DND-41 (cell line): ENCODE data around the gene ITSN1.

Source experiments
- ATAC-seq: fragments of 200-7000 bp; cut with Tn5 transposase; 3 replicates; pipeline ENCODE4 v1.9.1; 2021; ENCODE audit warnings: low read depth; ENCODE audit not compliant: insufficient read depth
- DNase-seq: peaks from one replicate; pipeline ENCODE4 v3.0.0-alpha.2; 2020
- H2AFZ ChIP-seq: 2 replicates; pipeline ENCODE4 v1.6.0; 2012; ENCODE audit warnings: low read depth, low read length
- H3K27ac ChIP-seq: 2 replicates; pipeline ENCODE4 v1.5.1; 2012; ENCODE audit warnings: low read length, inconsistent platforms
- H3K27me3 ChIP-seq: fragments of 200-600 bp; sonication (generic); 2 replicates; pipeline ENCODE4 v1.6.0; 2012; ENCODE audit warnings: low read length, mild to moderate bottlenecking, inconsistent platforms; ENCODE audit not compliant: insufficient read depth, poor library complexity
- H3K36me3 ChIP-seq: 2 replicates; pipeline ENCODE4 v1.5.1; 2012; ENCODE audit warnings: low read length, inconsistent platforms; ENCODE audit not compliant: insufficient read depth
- H3K4me1 ChIP-seq: 2 replicates; pipeline ENCODE4 v1.5.1; 2012; ENCODE audit warnings: mild to moderate bottlenecking, low read length; ENCODE audit not compliant: insufficient read depth
- H3K4me2 ChIP-seq: 2 replicates; pipeline ENCODE4 v1.6.0; 2012; ENCODE audit warnings: mild to moderate bottlenecking, moderate library complexity, low read length, inconsistent platforms; ENCODE audit not compliant: insufficient read depth
- H3K4me3 ChIP-seq, 2 experiments: fragments of 200-600 bp in 1 of 2; shearing (Covaris generic) in 1 of 2; 2 replicates each; pipeline ENCODE4 v1.5.1; 2012 to 2016; ENCODE audit warnings: inconsistent platforms in 2 of 2, low read length in 2 of 2, mild to moderate bottlenecking in 2 of 2, low read depth in 1 of 2, moderate library complexity in 1 of 2
- H3K79me2 ChIP-seq: 2 replicates; pipeline ENCODE4 v1.6.0; 2012; ENCODE audit warnings: low read length, inconsistent platforms; ENCODE audit not compliant: insufficient read depth
- H3K9ac ChIP-seq: 2 replicates; pipeline ENCODE4 v1.6.0; 2012; ENCODE audit warnings: low read depth, mild to moderate bottlenecking, inconsistent platforms, low read length, moderate library complexity
- H3K9me3 ChIP-seq: 2 replicates; pipeline ENCODE4 v1.5.1; 2012; ENCODE audit warnings: low read length, moderate library complexity, mild to moderate bottlenecking, inconsistent platforms; ENCODE audit not compliant: insufficient read depth, severe bottlenecking
- H4K20me1 ChIP-seq: 2 replicates; pipeline ENCODE4 v1.6.0; 2012; ENCODE audit warnings: low read length; ENCODE audit not compliant: insufficient read depth
- EZH2 ChIP-seq: IDR thresholded peaks from 3 replicates; pipeline ENCODE4 v1.6.1; 2012; ENCODE audit warnings: borderline replicate concordance, low read depth, mild to moderate bottlenecking, moderate library complexity, low read length, inconsistent platforms; ENCODE audit not compliant: severe bottlenecking
- TF ChIP-seq, protein P1 (sequence below): IDR thresholded peaks from 2 replicates; pipeline ENCODE4 v1.5.1; 2012; ENCODE audit warnings: borderline replicate concordance, low read length, moderate library complexity, mild to moderate bottlenecking; ENCODE audit not compliant: poor library complexity, severe bottlenecking; ENCODE audit errors: extremely low read depth

The ITSN1 gene

DNA sequence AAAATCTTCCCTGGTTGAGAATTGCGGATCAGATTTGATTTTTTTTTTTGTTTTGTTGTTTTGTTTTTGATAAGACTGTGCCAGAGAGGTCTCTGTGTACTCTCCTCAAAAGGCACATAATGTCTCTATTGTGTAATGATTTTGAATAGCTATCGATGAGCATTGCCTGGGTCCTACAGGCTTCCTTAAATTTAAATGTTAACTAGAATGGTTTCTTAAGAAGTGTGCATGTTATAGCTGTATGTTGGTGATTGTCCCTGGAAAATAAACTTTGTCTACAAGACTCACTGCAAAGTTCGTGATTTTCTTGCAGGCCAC, 121.2 kb downstream of the ITSN1 start:
- Histone ChIP-seq H3K27ac (no peak overlapping the region), H3K36me3 (peaks cover 10% of the 10 kb centered on the region; the same call in 1 of the 2 replicates), H3K4me2 (no peak overlapping the region), H3K79me2 (no peaks in the 10 kb centered on the region), H4K20me1 (no peaks in the 10 kb centered on the region), H3K4me1 (no peaks in the 10 kb centered on the region), H3K27me3 (no peaks in the 10 kb centered on the region), H3K9me3 (no peaks in the 10 kb centered on the region), H3K4me3 (no peak overlapping the region), H3K9ac (no peak overlapping the region), H2AFZ (no peak overlapping the region)
- ATAC-seq, result no peak
- no peak for DNase-seq
- TF ChIP-seq EZH2, result no peak
- TF ChIP-seq, protein P1, sequence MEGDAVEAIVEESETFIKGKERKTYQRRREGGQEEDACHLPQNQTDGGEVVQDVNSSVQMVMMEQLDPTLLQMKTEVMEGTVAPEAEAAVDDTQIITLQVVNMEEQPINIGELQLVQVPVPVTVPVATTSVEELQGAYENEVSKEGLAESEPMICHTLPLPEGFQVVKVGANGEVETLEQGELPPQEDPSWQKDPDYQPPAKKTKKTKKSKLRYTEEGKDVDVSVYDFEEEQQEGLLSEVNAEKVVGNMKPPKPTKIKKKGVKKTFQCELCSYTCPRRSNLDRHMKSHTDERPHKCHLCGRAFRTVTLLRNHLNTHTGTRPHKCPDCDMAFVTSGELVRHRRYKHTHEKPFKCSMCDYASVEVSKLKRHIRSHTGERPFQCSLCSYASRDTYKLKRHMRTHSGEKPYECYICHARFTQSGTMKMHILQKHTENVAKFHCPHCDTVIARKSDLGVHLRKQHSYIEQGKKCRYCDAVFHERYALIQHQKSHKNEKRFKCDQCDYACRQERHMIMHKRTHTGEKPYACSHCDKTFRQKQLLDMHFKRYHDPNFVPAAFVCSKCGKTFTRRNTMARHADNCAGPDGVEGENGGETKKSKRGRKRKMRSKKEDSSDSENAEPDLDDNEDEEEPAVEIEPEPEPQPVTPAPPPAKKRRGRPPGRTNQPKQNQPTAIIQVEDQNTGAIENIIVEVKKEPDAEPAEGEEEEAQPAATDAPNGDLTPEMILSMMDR, result no peak

DNA sequence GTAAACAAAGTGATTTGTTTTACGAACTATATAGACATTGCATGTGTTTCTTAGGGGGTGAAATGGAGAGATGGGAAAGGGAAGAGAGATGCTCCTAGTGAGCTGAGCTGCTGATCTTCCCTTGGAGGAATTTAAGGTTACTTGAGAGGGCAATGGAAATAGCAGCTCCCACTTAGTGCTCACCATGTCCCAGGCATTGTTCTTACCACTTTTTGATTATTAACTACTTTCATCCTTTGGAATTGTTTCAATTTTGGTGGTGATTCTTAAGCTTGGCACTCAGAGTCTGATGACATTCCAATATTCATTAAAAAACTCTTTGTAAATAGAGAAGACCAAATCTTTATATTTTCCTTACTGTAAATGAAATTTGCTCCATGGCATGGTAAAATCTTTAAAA, 124.9 kb downstream of the ITSN1 start:
- DNase-seq (no peak), ATAC-seq (no peak)
- Histone ChIP-seq H2AFZ (no peak overlapping the region), H4K20me1 (no peaks in the 10 kb centered on the region), H3K27me3 (no peaks in the 10 kb centered on the region), H3K4me2 (no peak overlapping the region), H3K4me3 (no peak overlapping the region), H3K79me2 (no peaks in the 10 kb centered on the region), H3K36me3 (peaks cover 22% of the 10 kb centered on the region; the same call in 1 of the 2 replicates), H3K27ac (no peak overlapping the region), H3K4me1 (no peaks in the 10 kb centered on the region), H3K9me3 (no peaks in the 10 kb centered on the region), H3K9ac (no peak overlapping the region)
- TF ChIP-seq, protein P1, result no peak
- TF ChIP-seq EZH2, result no peak

DNA sequence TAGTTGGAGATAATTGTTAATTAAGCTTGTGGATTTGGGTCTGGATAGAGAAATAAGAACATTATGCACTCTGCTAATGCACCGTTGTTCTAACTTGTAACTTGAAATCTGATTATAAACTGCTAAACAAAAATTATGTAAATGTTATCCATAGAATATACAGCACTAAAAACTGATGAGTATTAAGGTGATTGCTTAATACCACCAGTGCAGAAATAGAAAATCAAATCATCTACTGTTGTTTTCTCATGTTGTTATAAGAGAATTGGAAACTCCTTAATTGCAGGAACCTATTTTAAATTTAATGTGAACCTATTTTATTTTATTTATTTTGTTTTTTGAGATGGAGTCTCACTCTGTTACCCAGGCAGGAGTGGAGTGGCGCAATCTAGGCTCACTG, 125.7 kb downstream of the ITSN1 start:
- ATAC-seq, result no peak
- no peak overlapping the region for H3K9ac ChIP-seq
- no peaks in the 10 kb centered on the region for H4K20me1 ChIP-seq
- no peaks in the 10 kb centered on the region for H3K79me2 ChIP-seq
- H3K4me3 ChIP-seq, result no peak overlapping the region
- H3K4me2 ChIP-seq, result no peak overlapping the region
- TF ChIP-seq EZH2, result no peak
- TF ChIP-seq, protein P1, result no peak
- H3K27ac ChIP-seq, result no peak overlapping the region
- no peaks in the 10 kb centered on the region for H3K27me3 ChIP-seq
- DNase-seq, result no peak
- no peaks in the 10 kb centered on the region for H3K9me3 ChIP-seq
- H3K4me1 ChIP-seq, result no peaks in the 10 kb centered on the region
- no peak overlapping the region for H2AFZ ChIP-seq
- H3K36me3 ChIP-seq, result peaks cover 24% of the 10 kb centered on the region; the same call in 1 of the 2 replicates

DNA sequence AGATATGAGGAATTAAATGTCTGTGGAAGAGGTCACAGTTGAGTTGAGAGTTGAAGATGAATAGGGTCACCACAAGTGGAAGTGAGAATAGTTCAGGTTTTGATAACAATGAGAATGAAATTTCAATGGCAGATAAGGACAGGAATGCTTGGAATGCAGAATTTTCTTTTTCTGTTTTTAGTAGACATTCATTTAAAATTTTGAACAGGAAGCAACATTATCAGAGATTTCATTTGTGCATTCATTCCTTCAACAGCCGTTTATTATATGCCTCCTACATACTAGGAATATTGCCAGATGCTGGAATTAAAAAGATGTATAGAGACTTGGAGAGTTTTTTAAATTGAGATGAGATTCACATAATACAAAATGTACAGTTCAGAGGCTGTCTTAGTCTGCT, 126.8 kb downstream of the ITSN1 start:
- no peak overlapping the region for H3K9ac ChIP-seq
- TF ChIP-seq EZH2, result no peak
- TF ChIP-seq, protein P1, result no peak
- no peak overlapping the region for H2AFZ ChIP-seq
- no peaks in the 10 kb centered on the region for H3K4me1 ChIP-seq
- H3K4me2 ChIP-seq, result no peak overlapping the region
- no peak overlapping the region for H3K27ac ChIP-seq
- H3K27me3 ChIP-seq, result no peaks in the 10 kb centered on the region
- ATAC-seq, result no peak
- H4K20me1 ChIP-seq, result no peaks in the 10 kb centered on the region
- H3K79me2 ChIP-seq, result no peaks in the 10 kb centered on the region
- H3K4me3 ChIP-seq, result no peak overlapping the region
- H3K9me3 ChIP-seq, result no peaks in the 10 kb centered on the region
- peaks cover 24% of the 10 kb centered on the region; the same call in 1 of the 2 replicates for H3K36me3 ChIP-seq
- no peak for DNase-seq
